HepG2 (cell line): ENCODE measurements around the gene VSIG2. TPM values are rescaled to one million over a fixed set of nuclear protein-coding genes. Genes with fewer than 3 reads are reported as not detected.

Experiments used
- ATAC-seq: fragments of 200-7000 bp; cut with Tn5 transposase; 3 replicates; pipeline ENCODE4 v1.9.1; 2020; ENCODE audit warnings: mild to moderate bottlenecking, moderate library complexity
- BruUV-seq: library from RNA; stranded (reverse); fragments of 400-500 nt; replicated peaks from 2 replicates; lab custom pipeline; 2021; lab: Mats Ljungman, UMichigan
- CTCF ChIA-PET: fragments of 300-600 bp; formaldehyde crosslinking; extraction: SDS; loops from one replicate; lab custom pipeline; 2021; ENCODE audit warnings: low total read pairs, inconsistent platforms, low intra/inter-chr PET ratio; lab: Yijun Ruan, JAX
- POLR2A ChIA-PET: fragments of 350-600 bp; sonication (Branson Sonifier 250); formaldehyde crosslinking; loops from one replicate; lab custom pipeline; 2020; ENCODE audit warnings: antibody characterized with exemption, inconsistent platforms; lab: Yijun Ruan, JAX
- DNase-seq: peaks from one replicate; pipeline ENCODE4 v3.0.0-alpha.2; 2015; ENCODE audit warnings: low spot score
- FAIRE-seq: peaks from 3 replicates; lab custom pipeline; 2011; peaks lifted over from hg19 to GRCh38; lab: Jason Lieb, UNC
- H2AFZ ChIP-seq: one replicate; pipeline ENCODE4 v1.6.1; 2011; ENCODE audit warnings: low read length, inconsistent platforms
- H3K27ac ChIP-seq: fragments of 300-600 bp; 3 replicates; pipeline ENCODE4 v1.8.0; 2011; ENCODE audit warnings: mixed run types, mild to moderate bottlenecking, mixed read lengths, low read length, inconsistent platforms; ENCODE audit not compliant: insufficient read depth; ENCODE audit errors: extremely low read length
- H3K27me3 ChIP-seq, 2 experiments: fragments of 200-600 bp in 1 of 2; 2 replicates in 1 of 2; 3 replicates in 1 of 2; pipeline versions ENCODE4 v1.6.0 to v1.8.0; 2011; ENCODE audit warnings: low read length in 2 of 2, mild to moderate bottlenecking in 2 of 2, moderate library complexity in 2 of 2, inconsistent platforms in 1 of 2; ENCODE audit not compliant: insufficient read depth in 2 of 2, control insufficient read depth in 1 of 2
- H3K36me3 ChIP-seq, 2 experiments: fragments of 200-600 bp in 1 of 2; replicated peaks in 1 of 2; 2 replicates in 1 of 2; 3 replicates in 1 of 2; pipeline versions ENCODE4 v1.5.1 to v1.8.0; 2011; ENCODE audit warnings: low read length in 2 of 2, inconsistent platforms in 1 of 2; ENCODE audit not compliant: insufficient read depth in 2 of 2, control insufficient read depth in 1 of 2
- H3K4me1 ChIP-seq: 2 replicates; pipeline ENCODE4 v1.5.1; 2012; ENCODE audit warnings: low read length, inconsistent platforms; ENCODE audit not compliant: insufficient read depth
- H3K4me2 ChIP-seq: 2 replicates; pipeline ENCODE4 v1.6.0; 2011; ENCODE audit warnings: low read depth, low read length, inconsistent platforms
- H3K4me3 ChIP-seq, 3 experiments: fragments of 200-600 bp in 1 of 3; sonication (generic), shearing (Covaris generic) in 1 of 3; replicated peaks in 1 of 3; 2 replicates each; pipeline ENCODE4 v1.5.1; 2011 to 2016; ENCODE audit warnings: low read length in 3 of 3, inconsistent platforms in 2 of 3, low read depth in 2 of 3, mild to moderate bottlenecking in 2 of 3, control low read depth in 1 of 3, mixed read lengths in 1 of 3; ENCODE audit not compliant: insufficient read depth in 1 of 3
- H3K79me2 ChIP-seq: one replicate; pipeline ENCODE4 v1.6.1; 2011; ENCODE audit warnings: low read length, inconsistent platforms; ENCODE audit not compliant: insufficient read depth
- H3K9ac ChIP-seq: 2 replicates; pipeline ENCODE4 v1.6.0; 2011; ENCODE audit warnings: mild to moderate bottlenecking, low read depth, low read length, inconsistent platforms; ENCODE audit not compliant: insufficient read depth
- H3K9me3 ChIP-seq: 2 replicates; pipeline ENCODE4 v1.5.1; 2012; ENCODE audit warnings: mild to moderate bottlenecking, low read length
- H4K20me1 ChIP-seq: 2 replicates; pipeline ENCODE4 v1.6.0; 2011; ENCODE audit warnings: inconsistent platforms, mild to moderate bottlenecking, low read length, moderate library complexity; ENCODE audit not compliant: insufficient read depth
- CHD4 ChIP-seq: fragments of 200-600 bp; sonication (generic); IDR thresholded peaks from 2 replicates; pipeline ENCODE4 v1.7.0; 2017; ENCODE audit warnings: mild to moderate bottlenecking, low read length, borderline replicate concordance
- FIP1L1 ChIP-seq: fragments of 200-400 bp; formaldehyde crosslinking; IDR thresholded peaks from 2 replicates; pipeline ENCODE4 v1.6.1; 2018; ENCODE audit warnings: low read depth, mild to moderate bottlenecking, low read length, moderate library complexity, borderline replicate concordance; ENCODE audit not compliant: insufficient read depth
- RXRA ChIP-seq: sonication (generic); formaldehyde crosslinking; IDR thresholded peaks from 2 replicates; pipeline ENCODE4 v1.5.1; 2020; ENCODE audit warnings: missing genetic modification reagents
- SMARCC2 ChIP-seq: fragments of 450-650 bp; IDR thresholded peaks from 2 replicates; pipeline ENCODE4 v1.6.1; 2017; ENCODE audit warnings: antibody characterized with exemption, mild to moderate bottlenecking
- SP5 ChIP-seq: IDR thresholded peaks from 2 replicates; pipeline ENCODE4 v1.6.1; 2016; ENCODE audit warnings: low read depth, borderline replicate concordance
- SSRP1 ChIP-seq: IDR thresholded peaks from 2 replicates; pipeline ENCODE4 v1.6.1; 2016; ENCODE audit warnings: control low read depth
- STAG1 ChIP-seq: sonication (generic); formaldehyde crosslinking; IDR thresholded peaks from 2 replicates; pipeline ENCODE4 v1.4.0; 2020; ENCODE audit warnings: missing genetic modification reagents
- TGIF2 ChIP-seq: IDR thresholded peaks from 2 replicates; pipeline ENCODE4 v1.6.1; 2016; ENCODE audit warnings: control low read depth, missing compliant biosample characterization
- ZNF264 ChIP-seq: sonication (generic); formaldehyde crosslinking; IDR thresholded peaks from 2 replicates; pipeline ENCODE4 v1.4.0; 2020; ENCODE audit warnings: missing genetic modification reagents
- WGBS: methylation state at CpG from one replicate; pipeline ENCODE4 v1.1.6; 2017; ENCODE audit warnings: low lambda C conversion rate; 5-methylcytosine and 5-hydroxymethylcytosine counted together
- in situ Hi-C: cut with HindIII; loops from 2 replicates; pipeline ENCODE4 v1.10.0; 2017; ENCODE audit warnings: low pct_unique_long_range_greater_than_20kb; ENCODE audit not compliant: extremely low pct_ligation_motif_present
- intact Hi-C: fragments of 100-400 bp; cut with micrococcal nuclease; formaldehyde crosslinking; loops from one replicate; pipeline ENCODE4 v1.10.0; 2022; ENCODE audit not compliant: unreplicated experiment
- polyA plus RNA-seq, 8 experiments: library from polyadenylated mRNA; depleted of rRNA in 3 of 8; stranded (reverse) in 7 of 8; unstranded in 1 of 8; fragments of >200 nt; fragmentation: Illumina TruSeq in 4 of 8; extraction: Trizol in 4 of 8; gene quantifications; 2 replicates each; pipeline versions ENCODE4 v1.2.1 to v1.2.3, GENCODE V29; 2011 to 2016; ENCODE audit warnings: low read depth in 4 of 8, missing spikeins in 1 of 8, mixed read lengths in 1 of 8; ENCODE audit not compliant: insufficient read depth in 1 of 8
- total RNA-seq, 5 experiments: library from RNA; depleted of rRNA; stranded (reverse); fragments of >200 nt; fragmentation: Illumina TruSeq; extraction: Trizol; gene quantifications; 2 replicates each; pipeline ENCODE4 v1.2.3, GENCODE V29; 2016; ENCODE audit warnings: low read depth in 1 of 5

Gene VSIG2
- total and polyA plus RNA-seq, 2 of the 13 experiments (the other 11 are each of a cell fraction or from before 2014, with no cell fraction given) = 0.80 to 2.7 TPM

DNA sequence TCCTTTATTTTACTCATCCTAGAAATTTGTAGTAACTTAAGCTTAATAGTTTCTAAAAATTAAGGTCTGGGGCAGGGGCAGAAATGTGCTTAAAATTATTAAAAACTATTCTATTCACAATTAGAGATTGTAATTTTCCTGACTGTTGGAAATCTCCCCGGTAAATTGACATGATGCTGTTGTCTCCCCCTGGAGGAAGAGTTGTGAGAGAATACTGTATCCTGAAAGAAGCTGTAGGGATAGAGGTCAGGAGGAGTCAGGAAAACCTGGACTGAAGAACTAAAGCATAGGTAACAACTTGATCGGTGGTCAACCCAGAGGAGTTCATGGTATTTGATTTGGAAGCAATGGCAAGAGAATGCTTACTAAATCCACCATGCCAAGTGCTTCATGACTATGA is 26.2 kb upstream of the VSIG2 start:
- Histone ChIP-seq H3K36me3 (peaks cover 0 to 4% of the 10 kb centered on the region in 2 experiments; a peak in 1 of 5 replicates), H3K4me3 (no peak overlapping the region), H4K20me1 (no peaks in the 10 kb centered on the region), H3K27me3 (no peaks in the 10 kb centered on the region), H3K9ac (no peak overlapping the region), H3K27ac (no peak overlapping the region), H2AFZ (no peak overlapping the region), H3K9me3 (no peaks in the 10 kb centered on the region), H3K79me2 (no peaks in the 10 kb centered on the region), H3K4me2 (no peak overlapping the region), H3K4me1 (no peaks in the 10 kb centered on the region)
- intact Hi-C loops = loop anchor here (2.0 kb wide), 1 partner anchor 15 kb away; the partner anchor contains the start of gene ESAM
- TF ChIP-seq TGIF2 (CRISPR knock-in tag) (no peak), FIP1L1 (no peak), RXRA (no peak), STAG1 (CRISPR knock-in tag) (peak; percentile 17), CHD4 (no peak), SSRP1 (CRISPR knock-in tag) (no peak), SP5 (CRISPR knock-in tag) (no peak), ZNF264 (CRISPR knock-in tag) (no peak), SMARCC2 (no peak)
- FAIRE-seq = no peak
- BruUV-seq = no TSS peak
- ChIA-PET CTCF (interaction anchor here (1.3 to 2.2 kb wide), 2 partner anchors 15 to 109 kb away, joined by 4 to 12 read pairs; partner anchors contain the start of gene ESAM), POLR2A (interaction anchor here (1.4 kb wide), 1 partner anchor 32 kb away, joined by 4 read pairs; no protein-coding TSS in a partner anchor)
- in situ Hi-C loops = no loop called here
- no peak for ATAC-seq
- WGBS = 75% methylated on average over 2 of the region's 2 CpGs
- no peak for DNase-seq
